Measurements from ENCODE around the gene OR4K1. TPM values are rescaled to one million over a fixed set of nuclear protein-coding genes. Genes with fewer than 3 reads are reported as not detected.

Gene OR4K1, protein sequence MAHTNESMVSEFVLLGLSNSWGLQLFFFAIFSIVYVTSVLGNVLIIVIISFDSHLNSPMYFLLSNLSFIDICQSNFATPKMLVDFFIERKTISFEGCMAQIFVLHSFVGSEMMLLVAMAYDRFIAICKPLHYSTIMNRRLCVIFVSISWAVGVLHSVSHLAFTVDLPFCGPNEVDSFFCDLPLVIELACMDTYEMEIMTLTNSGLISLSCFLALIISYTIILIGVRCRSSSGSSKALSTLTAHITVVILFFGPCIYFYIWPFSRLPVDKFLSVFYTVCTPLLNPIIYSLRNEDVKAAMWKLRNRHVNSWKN
- total RNA-seq, result not detected in 2 replicates

DNA sequence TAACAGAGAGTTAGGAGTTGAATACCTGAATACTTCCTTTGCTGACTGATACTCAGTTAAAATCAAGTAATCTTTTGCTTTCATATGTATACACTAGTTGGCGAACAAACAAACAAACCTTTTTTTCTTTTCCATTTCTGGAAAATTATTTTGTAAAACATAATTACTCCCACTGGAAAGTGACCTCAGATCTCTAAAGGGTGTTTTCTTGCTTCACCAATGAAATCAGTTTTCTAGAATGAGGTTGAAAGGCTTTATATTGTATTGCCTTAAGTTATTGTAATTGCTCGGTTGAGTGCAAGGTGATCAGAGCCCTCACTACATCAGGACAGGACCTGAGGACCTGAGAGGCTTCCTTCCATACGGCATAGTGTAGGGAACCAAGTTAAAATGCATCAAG lies at the start of gene OR4K1:
OR4K1 (plus strand) TSS at position 301 of the 400 bp plus-strand sequence. CDS start 4,750 bp downstream, outside the sequence.
- intact Hi-C loops (cut with micrococcal nuclease), result no loop called here
- H3K9me3 Mint-ChIP-seq, result no peaks in the 10 kb centered on the region
- H3K36me3 Mint-ChIP-seq (ENCODE audit: low read depth), result no peaks in the 10 kb centered on the region
- H3K4me1 Mint-ChIP-seq (ENCODE audit: low read depth), result no peaks in the 10 kb centered on the region
- H3K27me3 Mint-ChIP-seq (ENCODE audit: insufficient read depth), result no peaks in the 10 kb centered on the region
- DNase-seq (ENCODE audit: low spot score), result no peak
- no peak within 1 kb of the TSS for H3K27ac Mint-ChIP-seq
- no peak within 1 kb of the TSS for H3K4me3 Mint-ChIP-seq

DNA sequence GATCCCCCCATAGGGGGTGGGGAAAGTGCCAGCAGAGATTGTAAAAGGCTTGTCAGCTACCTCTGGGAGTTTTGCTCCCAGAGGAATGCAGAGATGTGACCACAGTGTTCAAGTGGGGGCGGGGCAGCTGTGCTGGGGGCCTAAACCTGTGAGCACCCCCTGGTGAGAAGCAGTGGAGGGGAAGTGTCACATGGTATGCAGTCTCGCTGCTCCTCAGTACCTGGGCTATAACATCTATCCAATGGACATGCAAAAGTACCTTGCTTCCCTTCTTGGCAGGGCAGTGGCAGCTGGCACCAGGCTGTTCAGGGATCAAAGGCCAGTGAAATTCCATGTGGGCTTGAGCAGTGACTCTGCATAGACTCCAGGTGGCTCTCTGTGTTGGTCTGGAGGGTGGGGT lies 35.4 kb upstream of the OR4K1 start:
- no peaks in the 10 kb centered on the region for H3K4me1 Mint-ChIP-seq (ENCODE audit: low read depth)
- no peaks in the 10 kb centered on the region for H3K27me3 Mint-ChIP-seq (ENCODE audit: insufficient read depth)
- H3K27ac Mint-ChIP-seq, result no peak overlapping the region
- intact Hi-C loops (cut with micrococcal nuclease), result no loop called here
- no peak for DNase-seq (ENCODE audit: low spot score)
- no peak overlapping the region for H3K4me3 Mint-ChIP-seq
- H3K36me3 Mint-ChIP-seq (ENCODE audit: low read depth), result no peaks in the 10 kb centered on the region
- H3K9me3 Mint-ChIP-seq, result peaks cover 54% of the 10 kb centered on the region

DNA sequence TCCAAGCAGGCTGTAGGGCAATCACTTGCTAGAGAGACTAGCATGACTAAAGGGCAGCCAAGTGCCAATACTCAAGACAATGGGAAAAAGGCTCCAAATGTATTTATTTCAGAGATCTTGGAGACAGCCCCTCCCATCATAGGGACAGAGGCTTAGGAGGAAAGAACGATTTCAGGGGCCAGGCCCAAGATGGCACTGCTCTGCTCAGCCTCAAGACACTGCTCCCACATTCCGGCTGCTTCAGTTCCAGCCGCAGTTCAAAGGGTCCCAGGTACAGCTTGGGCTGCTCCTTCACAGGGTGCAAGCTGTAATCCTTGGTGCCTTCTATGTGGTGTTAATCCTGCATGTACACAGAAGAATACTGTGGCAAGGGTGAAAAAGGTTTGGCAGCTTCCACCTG lies 29.7 kb upstream of the OR4K1 start:
- no peak overlapping the region for H3K4me3 Mint-ChIP-seq
- peaks cover 29% of the 10 kb centered on the region for H3K9me3 Mint-ChIP-seq
- no peaks in the 10 kb centered on the region for H3K36me3 Mint-ChIP-seq (ENCODE audit: low read depth)
- H3K4me1 Mint-ChIP-seq (ENCODE audit: low read depth), result no peaks in the 10 kb centered on the region
- H3K27me3 Mint-ChIP-seq (ENCODE audit: insufficient read depth), result no peaks in the 10 kb centered on the region
- intact Hi-C loops (cut with micrococcal nuclease), result no loop called here
- DNase-seq (ENCODE audit: low spot score), result no peak
- H3K27ac Mint-ChIP-seq, result no peak overlapping the region

DNA sequence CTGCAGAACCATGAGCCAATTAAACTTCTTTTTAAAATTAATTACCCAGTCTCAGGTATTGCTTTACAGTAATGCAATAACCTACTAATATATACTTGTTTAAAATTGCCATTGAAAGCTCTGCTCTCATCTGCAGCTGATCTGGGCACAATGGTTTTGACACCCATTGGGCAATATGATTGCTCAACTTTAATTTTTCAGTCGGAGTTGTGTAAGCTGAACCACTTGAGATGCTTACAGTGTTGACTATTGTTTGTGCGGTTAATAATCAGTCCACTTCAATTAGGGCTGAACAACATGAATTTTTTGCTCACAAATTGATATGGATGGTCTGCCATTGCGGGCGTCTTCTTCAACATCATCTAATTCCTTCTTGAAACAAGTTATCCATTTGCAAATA lies 28.3 kb upstream of the OR4K1 start:
- H3K4me1 Mint-ChIP-seq (ENCODE audit: low read depth), result no peaks in the 10 kb centered on the region
- H3K4me3 Mint-ChIP-seq, result no peak overlapping the region
- intact Hi-C loops (cut with micrococcal nuclease), result no loop called here

DNA sequence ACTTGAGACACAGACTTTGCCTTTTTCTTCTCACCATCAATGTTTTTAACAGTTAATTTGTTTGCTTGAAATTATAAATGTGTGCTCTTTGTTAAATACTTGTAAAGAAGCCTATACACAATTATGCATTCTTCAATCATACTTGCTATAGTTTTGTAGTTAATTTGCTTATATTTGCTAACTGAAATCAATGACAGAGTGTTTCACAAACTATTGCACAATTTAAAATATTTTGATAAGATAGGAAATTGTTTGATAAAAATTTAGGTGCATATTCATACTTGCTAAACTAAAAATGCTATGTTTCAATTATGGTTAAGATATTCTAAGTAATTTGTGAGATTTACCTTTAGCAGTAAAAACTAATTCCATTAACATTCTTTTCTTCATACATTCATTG lies 24.1 kb upstream of the OR4K1 start:
- no peak overlapping the region for H3K4me3 Mint-ChIP-seq
- H3K9me3 Mint-ChIP-seq, result peaks cover 15% of the 10 kb centered on the region

More for the DNA sequence above, 28.3 kb upstream of the OR4K1 start:
- H3K27ac Mint-ChIP-seq, result no peak overlapping the region
- peaks cover 15% of the 10 kb centered on the region for H3K9me3 Mint-ChIP-seq
- H3K27me3 Mint-ChIP-seq (ENCODE audit: insufficient read depth), result no peaks in the 10 kb centered on the region
- no peaks in the 10 kb centered on the region for H3K36me3 Mint-ChIP-seq (ENCODE audit: low read depth)
- DNase-seq (ENCODE audit: low spot score), result no peak

DNA sequence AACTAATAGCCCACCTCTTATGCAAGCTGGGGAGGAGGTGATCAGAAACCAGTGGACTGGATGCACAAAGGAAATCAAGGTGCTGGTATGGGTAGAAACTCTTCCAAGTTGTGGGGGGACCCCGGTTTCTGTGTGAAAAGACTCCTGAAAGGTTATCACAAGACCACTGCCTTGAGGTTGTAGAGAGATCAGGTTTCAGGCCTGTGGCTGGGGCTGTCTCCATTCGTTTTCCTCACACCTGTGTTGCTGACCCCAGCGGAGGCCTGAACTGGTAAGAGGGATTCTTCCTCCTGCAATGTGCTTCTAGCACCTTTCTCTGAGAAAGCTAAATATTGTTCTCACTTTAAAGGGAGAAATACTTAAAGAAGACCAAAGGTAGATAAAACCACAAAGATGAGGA lies 19.6 kb upstream of the OR4K1 start:
- no peaks in the 10 kb centered on the region for H3K27me3 Mint-ChIP-seq (ENCODE audit: insufficient read depth)
- no peak for DNase-seq (ENCODE audit: low spot score)
- intact Hi-C loops (cut with micrococcal nuclease), result no loop called here
- H3K4me1 Mint-ChIP-seq (ENCODE audit: low read depth), result no peaks in the 10 kb centered on the region
- H3K9me3 Mint-ChIP-seq, result peaks cover 16% of the 10 kb centered on the region
- no peak overlapping the region for H3K4me3 Mint-ChIP-seq
- H3K36me3 Mint-ChIP-seq (ENCODE audit: low read depth), result no peaks in the 10 kb centered on the region
- H3K27ac Mint-ChIP-seq, result no peak overlapping the region

More for the DNA sequence above, 24.1 kb upstream of the OR4K1 start:
- H3K36me3 Mint-ChIP-seq (ENCODE audit: low read depth), result no peaks in the 10 kb centered on the region
- H3K27me3 Mint-ChIP-seq (ENCODE audit: insufficient read depth), result no peaks in the 10 kb centered on the region
- no peak overlapping the region for H3K27ac Mint-ChIP-seq
- H3K4me1 Mint-ChIP-seq (ENCODE audit: low read depth), result no peaks in the 10 kb centered on the region
- intact Hi-C loops (cut with micrococcal nuclease), result no loop called here
- DNase-seq (ENCODE audit: low spot score), result no peak

DNA sequence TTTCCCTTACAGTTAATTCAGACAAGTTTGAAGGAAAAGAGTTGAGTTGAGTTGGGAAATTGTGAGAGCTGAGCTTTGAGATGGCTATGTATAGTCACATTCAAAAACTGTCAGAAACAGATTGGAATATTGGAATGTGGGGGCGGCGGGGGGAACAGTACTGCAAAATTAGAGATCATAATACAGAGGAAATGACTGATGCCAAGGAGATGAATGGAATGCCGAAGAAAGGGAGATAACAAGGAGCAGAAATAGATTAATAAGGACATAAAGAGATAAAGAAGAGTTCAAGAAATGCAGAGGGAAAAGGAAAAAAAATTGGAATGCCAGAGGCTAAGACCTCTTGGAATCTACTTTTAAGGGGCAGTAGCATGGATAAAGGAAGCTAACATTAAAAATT lies 13.5 kb upstream of the OR4K1 start:
- H3K27me3 Mint-ChIP-seq (ENCODE audit: insufficient read depth), result no peaks in the 10 kb centered on the region
- H3K27ac Mint-ChIP-seq, result no peak overlapping the region
- intact Hi-C loops (cut with micrococcal nuclease), result no loop called here

DNA sequence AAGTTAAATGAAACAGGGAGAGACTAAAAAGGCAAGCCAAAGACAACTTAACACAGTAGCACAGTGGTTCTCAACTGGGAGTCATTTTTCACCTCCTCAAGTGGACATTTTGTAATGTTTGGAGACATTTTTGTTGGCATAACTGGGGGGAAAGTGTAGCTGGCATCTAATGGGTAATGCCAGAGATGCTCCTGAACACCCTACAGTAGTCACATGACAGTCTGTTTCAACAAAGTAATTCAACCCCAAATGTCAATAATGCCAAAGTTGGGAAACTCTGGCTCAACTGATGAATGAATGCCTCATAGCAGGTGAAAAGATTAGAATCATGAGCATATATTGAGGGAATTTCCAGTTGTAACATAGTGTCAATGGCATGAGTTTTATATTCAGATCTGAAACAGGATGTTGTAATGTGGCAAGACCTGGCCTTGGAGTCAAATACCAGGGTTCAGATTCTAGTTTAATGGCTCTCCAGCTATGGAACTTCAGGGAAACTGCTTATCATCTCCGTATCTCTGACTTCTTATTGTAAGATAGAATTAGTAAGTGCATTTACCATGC lies 12.7 kb upstream of the OR4K1 start:
- no peak overlapping the region for H3K27ac Mint-ChIP-seq
- no peaks in the 10 kb centered on the region for H3K27me3 Mint-ChIP-seq (ENCODE audit: insufficient read depth)
- H3K4me3 Mint-ChIP-seq, result no peak overlapping the region
- H3K9me3 Mint-ChIP-seq, result no peaks in the 10 kb centered on the region
- DNase-seq (ENCODE audit: low spot score), result no peak
- H3K4me1 Mint-ChIP-seq (ENCODE audit: low read depth), result no peaks in the 10 kb centered on the region
- intact Hi-C loops (cut with micrococcal nuclease), result no loop called here
- no peaks in the 10 kb centered on the region for H3K36me3 Mint-ChIP-seq (ENCODE audit: low read depth)

More for the DNA sequence above, 13.5 kb upstream of the OR4K1 start:
- no peak overlapping the region for H3K4me3 Mint-ChIP-seq
- DNase-seq (ENCODE audit: low spot score), result no peak
- H3K4me1 Mint-ChIP-seq (ENCODE audit: low read depth), result no peaks in the 10 kb centered on the region
- no peaks in the 10 kb centered on the region for H3K9me3 Mint-ChIP-seq
- no peaks in the 10 kb centered on the region for H3K36me3 Mint-ChIP-seq (ENCODE audit: low read depth)

DNA sequence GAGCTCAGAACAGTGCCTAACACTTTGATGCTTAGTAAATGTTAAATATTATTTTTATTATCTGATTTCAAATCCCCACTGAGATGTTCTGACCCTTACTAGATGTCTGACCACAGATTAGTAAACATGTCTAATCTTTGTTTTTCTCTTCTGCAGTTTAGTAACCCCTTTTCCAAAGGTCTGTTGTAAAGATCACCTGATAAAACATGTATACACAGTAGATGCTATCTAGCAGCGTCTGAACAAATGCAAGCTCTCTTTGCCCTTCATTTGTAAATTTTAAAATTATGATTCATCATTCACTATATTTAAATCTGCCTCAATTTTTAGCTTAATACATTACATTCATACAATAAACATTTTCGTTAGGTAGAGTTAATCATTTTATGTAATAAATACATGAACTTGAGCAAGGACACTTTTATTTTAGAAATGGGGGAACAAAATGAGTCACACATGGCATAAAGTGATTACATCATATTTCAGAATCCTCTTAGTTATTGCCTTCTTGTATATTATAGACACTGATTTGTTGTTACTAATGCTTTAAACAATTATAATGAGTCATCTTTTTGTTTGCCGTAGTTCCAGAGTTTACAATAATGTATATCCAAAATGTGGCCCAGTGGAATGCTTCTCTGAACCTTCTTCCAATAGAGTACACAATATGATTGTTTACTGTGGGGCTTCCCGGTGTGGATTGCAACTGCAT lies 12.0 kb upstream of the OR4K1 start:
- Mint-ChIP-seq H3K4me3 (no peak overlapping the region), H3K27me3 (ENCODE audit: insufficient read depth) (no peaks in the 10 kb centered on the region), H3K9me3 (no peaks in the 10 kb centered on the region), H3K36me3 (ENCODE audit: low read depth) (no peaks in the 10 kb centered on the region), H3K27ac (no peak overlapping the region), H3K4me1 (ENCODE audit: low read depth) (no peaks in the 10 kb centered on the region)
- no peak for DNase-seq (ENCODE audit: low spot score)
- intact Hi-C loops (cut with micrococcal nuclease), result no loop called here

DNA sequence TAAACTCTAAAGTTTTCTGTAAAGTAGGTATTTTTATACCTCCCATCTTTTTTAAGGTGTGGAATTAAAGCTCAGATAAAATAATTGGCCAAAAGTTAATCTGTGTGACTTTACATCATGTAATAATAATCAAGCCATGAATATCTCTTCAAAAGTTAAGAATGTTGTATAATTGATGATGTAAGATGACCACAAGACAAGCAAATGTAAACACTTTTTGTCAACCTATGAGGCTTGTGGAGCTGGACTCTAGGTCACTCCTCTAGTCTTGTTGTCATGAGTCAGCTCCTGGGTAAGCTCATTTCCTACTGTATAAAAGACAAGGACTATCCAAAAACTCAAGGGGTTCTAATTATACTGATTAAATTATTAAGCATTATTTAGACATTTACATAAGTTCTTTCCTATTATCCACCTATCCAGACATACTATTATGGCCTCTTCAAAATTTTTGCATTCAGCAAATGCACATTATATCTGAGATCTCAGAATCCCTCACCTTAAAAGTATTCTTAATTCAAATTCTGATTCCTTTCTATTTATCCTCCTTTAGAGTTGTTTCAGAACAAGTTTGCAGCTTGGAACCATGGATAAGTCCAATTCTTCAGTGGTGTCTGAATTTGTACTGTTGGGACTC lies 10.6 kb upstream of the OR4K1 start, which contains the start of gene OR4K5:
OR4K5 (plus strand) TSS at position 587 of the 637 bp plus-strand sequence; CDS start at position 587, 0 bp downstream.
- H3K9me3 Mint-ChIP-seq, result no peaks in the 10 kb centered on the region
- H3K36me3 Mint-ChIP-seq (ENCODE audit: low read depth), result no peaks in the 10 kb centered on the region
- intact Hi-C loops (cut with micrococcal nuclease), result no loop called here
- H3K4me3 Mint-ChIP-seq, result no peak within 1 kb of the TSS
- no peaks in the 10 kb centered on the region for H3K27me3 Mint-ChIP-seq (ENCODE audit: insufficient read depth)
- H3K4me1 Mint-ChIP-seq (ENCODE audit: low read depth), result no peaks in the 10 kb centered on the region
- no peak within 1 kb of the TSS for H3K27ac Mint-ChIP-seq
- DNase-seq (ENCODE audit: low spot score), result no peak

DNA sequence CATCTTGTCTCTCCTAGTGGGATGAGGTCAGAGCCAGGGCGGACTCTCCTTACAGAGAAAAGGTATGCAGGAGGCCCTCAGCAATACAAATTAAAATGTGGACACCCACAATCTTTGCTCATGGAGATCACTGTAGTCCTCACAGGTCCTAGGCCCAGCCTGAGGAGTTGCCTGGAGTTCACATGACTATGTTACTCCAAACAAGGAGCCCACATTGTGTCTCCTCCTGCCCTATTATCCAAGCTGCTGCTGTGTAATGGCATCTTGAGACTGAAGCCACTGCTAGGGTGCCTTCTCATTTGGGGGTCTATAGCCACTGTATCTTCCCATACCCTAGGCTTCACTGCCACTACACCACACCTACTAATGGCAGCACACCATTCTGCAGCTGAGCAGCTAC lies 11.0 kb downstream of the OR4K1 start:
- Mint-ChIP-seq H3K36me3 (ENCODE audit: low read depth) (no peaks in the 10 kb centered on the region), H3K27ac (no peak overlapping the region), H3K9me3 (no peaks in the 10 kb centered on the region), H3K27me3 (ENCODE audit: insufficient read depth) (no peaks in the 10 kb centered on the region), H3K4me1 (ENCODE audit: low read depth) (no peaks in the 10 kb centered on the region), H3K4me3 (no peak overlapping the region)
- intact Hi-C loops (cut with micrococcal nuclease), result no loop called here
- no peak for DNase-seq (ENCODE audit: low spot score)

DNA sequence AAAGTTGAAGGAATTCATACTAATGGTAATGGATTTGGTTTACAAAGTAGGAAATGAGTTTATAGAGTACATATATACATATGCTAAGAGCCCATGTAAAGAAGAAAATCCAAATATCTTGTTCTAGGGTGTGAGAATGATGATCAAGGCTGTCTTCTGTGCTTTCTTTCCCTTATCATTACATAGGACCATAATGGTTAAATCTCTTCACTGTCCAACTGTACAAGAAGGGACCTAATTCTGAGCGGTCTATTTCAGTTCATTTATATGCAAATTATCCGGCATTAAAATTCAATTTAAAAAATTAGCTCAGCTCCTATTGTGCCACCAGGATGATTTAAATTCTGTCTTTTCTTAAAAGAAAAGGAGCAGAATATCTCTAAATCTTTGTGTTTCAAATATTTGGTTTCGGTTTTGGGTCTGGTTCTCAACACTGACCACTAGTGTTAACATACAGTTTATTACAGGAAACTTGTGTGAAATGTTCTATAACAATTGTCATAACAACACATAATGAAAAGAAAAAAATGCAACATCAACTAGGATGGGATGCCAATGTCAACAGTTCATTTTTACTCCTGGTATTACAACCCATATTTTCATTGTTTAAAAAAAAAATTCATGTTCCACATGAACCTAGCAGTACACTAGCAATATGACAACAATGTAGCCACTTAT lies 16.8 kb downstream of the OR4K1 start:
- H3K27me3 Mint-ChIP-seq (ENCODE audit: insufficient read depth), result no peaks in the 10 kb centered on the region
- no peak overlapping the region for H3K4me3 Mint-ChIP-seq
- no peaks in the 10 kb centered on the region for H3K9me3 Mint-ChIP-seq
- H3K36me3 Mint-ChIP-seq (ENCODE audit: low read depth), result no peaks in the 10 kb centered on the region
- H3K27ac Mint-ChIP-seq, result no peak overlapping the region
- intact Hi-C loops (cut with micrococcal nuclease), result no loop called here
- DNase-seq (ENCODE audit: low spot score), result no peak
- H3K4me1 Mint-ChIP-seq (ENCODE audit: low read depth), result no peaks in the 10 kb centered on the region

All from activated T-helper 1 cell treated with anti-CD3 and anti-CD28 coated beads, Interleukin-12 subunit alpha, Interleukin-12 subunit beta, Interleukin-2, Interleukin-4 antibody, amounts not matched to agents 30 ng/mL and 10 ng/mL and 1 ng/mL, durations not matched to agents 14 hours and 24 hours and 36 hours (primary cell).